Lower lobe of right lung (tissue), 2 donors: Measurements from ENCODE around the gene GSK3B. TPM values are rescaled to one million over a fixed set of nuclear protein-coding genes. Genes with fewer than 3 reads are reported as not detected.

Source experiments
- ATAC-seq, 2 donors: fragments of 200-7000 bp; cut with Tn5 transposase; one replicate each; pipeline ENCODE4 v1.9.1; 2020 to 2022; ENCODE audit warnings: mild to moderate bottlenecking in 2 of 2, moderate library complexity in 2 of 2
- DNase-seq: peaks from one replicate; pipeline ENCODE4 v3.0.0-alpha.2; 2020
- H3K27ac ChIP-seq: fragments of 200-600 bp; one replicate; pipeline ENCODE4 v1.8.0; 2022
- H3K27me3 ChIP-seq: fragments of 200-600 bp; one replicate; pipeline ENCODE4 v1.8.0; 2022; ENCODE audit warnings: low read depth
- H3K36me3 ChIP-seq: fragments of 200-600 bp; one replicate; pipeline ENCODE4 v1.8.0; 2022; ENCODE audit warnings: mild to moderate bottlenecking
- H3K4me1 ChIP-seq: fragments of 200-600 bp; one replicate; pipeline ENCODE4 v1.8.0; 2022
- H3K4me3 ChIP-seq: fragments of 200-600 bp; one replicate; pipeline ENCODE4 v1.8.0; 2022; ENCODE audit warnings: mild to moderate bottlenecking
- H3K9me3 ChIP-seq: fragments of 200-600 bp; one replicate; pipeline ENCODE4 v1.8.0; 2022
- intact Hi-C: fragments of 100-400 bp; cut with DNase I; formaldehyde crosslinking; loops from one replicate; pipeline ENCODE4 v1.11.0; 2022
- total RNA-seq: library from RNA; stranded (reverse); fragmentation: NEBNext Ultra II Directional; extraction: Animal tissue kit (Norgen Biotek cat#: 25700); gene quantifications from one replicate; pipeline ENCODE4 v1.2.1, GENCODE V29; 2021
- TF ChIP-seq, protein P1 (sequence below): fragments of 200-600 bp; IDR thresholded peaks from one replicate; pipeline ENCODE4 v1.8.0; 2022; ENCODE audit warnings: antibody characterized with exemption, mild to moderate bottlenecking
- donor health status: DM: no; HTN: yes; CAD: no; lungs with severe emphysema.

Gene GSK3B
- total RNA-seq, 1 donor from 2014 or later = 48.4 TPM

- intact Hi-C loops = no loop called here
- H3K36me3 ChIP-seq = peaks cover 20% of the 10 kb centered on the region
These were observed 213.3 kb downstream of the GSK3B start for GRCh38 chr3:119880966-119881365.

GRCh38 chr3:119873646-119874045, 220.6 kb downstream of the GSK3B start:
- no peak for DNase-seq
- Histone ChIP-seq H3K27me3 (no peaks in the 10 kb centered on the region), H3K9me3 (no peaks in the 10 kb centered on the region), H3K4me3 (no peak overlapping the region), H3K27ac (no peak overlapping the region), H3K4me1 (no peaks in the 10 kb centered on the region), H3K36me3 (no peaks in the 10 kb centered on the region)
- ATAC-seq = no peak
- intact Hi-C loops = no loop called here
- TF ChIP-seq, protein P1, sequence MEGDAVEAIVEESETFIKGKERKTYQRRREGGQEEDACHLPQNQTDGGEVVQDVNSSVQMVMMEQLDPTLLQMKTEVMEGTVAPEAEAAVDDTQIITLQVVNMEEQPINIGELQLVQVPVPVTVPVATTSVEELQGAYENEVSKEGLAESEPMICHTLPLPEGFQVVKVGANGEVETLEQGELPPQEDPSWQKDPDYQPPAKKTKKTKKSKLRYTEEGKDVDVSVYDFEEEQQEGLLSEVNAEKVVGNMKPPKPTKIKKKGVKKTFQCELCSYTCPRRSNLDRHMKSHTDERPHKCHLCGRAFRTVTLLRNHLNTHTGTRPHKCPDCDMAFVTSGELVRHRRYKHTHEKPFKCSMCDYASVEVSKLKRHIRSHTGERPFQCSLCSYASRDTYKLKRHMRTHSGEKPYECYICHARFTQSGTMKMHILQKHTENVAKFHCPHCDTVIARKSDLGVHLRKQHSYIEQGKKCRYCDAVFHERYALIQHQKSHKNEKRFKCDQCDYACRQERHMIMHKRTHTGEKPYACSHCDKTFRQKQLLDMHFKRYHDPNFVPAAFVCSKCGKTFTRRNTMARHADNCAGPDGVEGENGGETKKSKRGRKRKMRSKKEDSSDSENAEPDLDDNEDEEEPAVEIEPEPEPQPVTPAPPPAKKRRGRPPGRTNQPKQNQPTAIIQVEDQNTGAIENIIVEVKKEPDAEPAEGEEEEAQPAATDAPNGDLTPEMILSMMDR = no peak

More at GRCh38 chr3:119880966-119881365, 213.3 kb downstream of the GSK3B start:
- DNase-seq = no peak
- Histone ChIP-seq H3K4me1 (no peaks in the 10 kb centered on the region), H3K9me3 (no peaks in the 10 kb centered on the region), H3K27ac (no peak overlapping the region), H3K4me3 (no peak overlapping the region), H3K27me3 (no peaks in the 10 kb centered on the region)
- ATAC-seq = no peak
- TF ChIP-seq, protein P1 = no peak

DNA sequence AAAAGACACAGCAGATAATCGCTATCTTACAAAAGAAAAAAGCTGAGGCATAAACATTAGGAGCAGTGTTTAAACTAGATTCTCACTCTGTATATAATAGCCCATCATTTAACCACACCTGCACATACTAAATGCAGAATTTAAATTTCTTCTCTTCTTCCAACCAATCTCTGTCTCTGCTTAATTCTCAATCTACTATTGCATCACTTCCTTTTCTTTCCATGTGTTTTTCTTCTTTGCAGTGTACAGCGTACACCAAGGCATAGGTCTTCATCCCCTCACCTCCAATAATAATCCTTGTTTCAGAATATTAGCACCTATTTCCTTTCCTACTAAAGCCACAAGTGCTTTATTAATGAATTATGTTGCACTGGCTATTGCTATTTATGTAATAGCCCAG, 221.5 kb downstream of the GSK3B start:
- DNase-seq = no peak
- Histone ChIP-seq H3K9me3 (no peaks in the 10 kb centered on the region), H3K4me1 (no peaks in the 10 kb centered on the region), H3K27ac (no peak overlapping the region), H3K36me3 (no peaks in the 10 kb centered on the region), H3K27me3 (no peaks in the 10 kb centered on the region), H3K4me3 (no peak overlapping the region)
- ATAC-seq = no peak
- TF ChIP-seq, protein P1 = no peak
- intact Hi-C loops = no loop called here

DNA sequence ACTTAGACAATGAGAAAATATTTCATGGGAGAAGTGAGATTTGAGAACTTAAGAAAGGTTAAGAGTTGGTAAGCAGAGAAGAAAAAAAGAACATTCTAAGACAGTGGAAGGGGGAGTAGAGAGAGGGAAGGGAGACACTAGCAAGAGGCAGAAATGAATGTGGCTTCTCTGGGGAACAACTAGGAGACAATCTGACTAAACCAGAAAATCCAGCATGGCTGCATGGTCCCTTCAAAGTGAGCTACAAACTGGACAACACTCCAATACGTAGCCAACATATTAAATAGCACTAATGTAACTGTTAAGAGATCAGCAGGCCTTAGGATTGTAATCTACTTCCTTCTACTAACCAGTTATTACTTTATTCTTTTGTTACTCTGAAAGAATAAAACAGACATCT, 222.7 kb downstream of the GSK3B start:
- H3K4me1 ChIP-seq = no peaks in the 10 kb centered on the region
- H3K4me3 ChIP-seq = no peak overlapping the region
- no peaks in the 10 kb centered on the region for H3K36me3 ChIP-seq
- H3K9me3 ChIP-seq = no peaks in the 10 kb centered on the region
- DNase-seq = no peak
- no peak overlapping the region for H3K27ac ChIP-seq
- TF ChIP-seq, protein P1 = no peak
- intact Hi-C loops = no loop called here
- no peak for ATAC-seq
- H3K27me3 ChIP-seq = no peaks in the 10 kb centered on the region

DNA sequence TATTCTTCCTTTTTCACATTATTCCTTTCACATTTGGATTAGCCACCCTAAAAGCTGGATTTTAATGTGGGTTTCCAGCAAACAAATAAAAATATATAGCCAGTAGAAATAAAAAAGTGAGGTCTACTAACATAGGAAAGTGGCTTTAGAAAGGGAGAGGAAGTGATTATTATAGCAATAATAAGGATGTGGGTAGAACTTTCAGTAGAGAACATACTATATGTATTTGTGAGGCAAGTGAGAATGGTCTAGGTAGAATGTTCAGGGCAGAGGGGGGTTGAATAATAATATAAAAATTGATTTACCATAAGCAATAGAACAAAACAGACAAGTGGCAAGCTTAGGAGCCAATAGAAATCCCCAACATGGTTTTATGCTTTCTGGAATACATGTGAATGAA, 223.7 kb downstream of the GSK3B start:
- intact Hi-C loops = no loop called here
- Histone ChIP-seq H3K27me3 (no peaks in the 10 kb centered on the region), H3K27ac (no peak overlapping the region), H3K36me3 (no peaks in the 10 kb centered on the region), H3K9me3 (no peaks in the 10 kb centered on the region), H3K4me3 (no peak overlapping the region), H3K4me1 (no peaks in the 10 kb centered on the region)
- ATAC-seq (no peak), DNase-seq (no peak)
- TF ChIP-seq, protein P1 = no peak

DNA sequence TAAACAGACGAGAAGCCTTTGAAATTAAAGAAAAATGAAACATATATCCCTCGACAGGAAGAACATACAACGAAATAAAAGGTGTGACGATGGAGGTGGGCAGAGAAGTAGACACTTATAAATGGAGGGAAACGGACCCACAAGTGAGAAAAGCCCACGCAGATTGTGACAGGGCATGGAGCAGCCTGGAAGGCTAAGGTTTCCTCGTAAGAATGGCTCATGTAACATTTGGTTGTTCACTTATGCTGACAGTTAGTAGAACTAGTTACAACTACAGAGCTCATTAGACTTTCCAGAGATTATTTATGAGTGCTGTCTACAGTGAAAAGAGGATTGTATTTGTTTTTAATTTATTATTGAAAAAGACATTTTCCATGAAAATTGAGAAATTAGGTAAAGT, 229.8 kb downstream of the GSK3B start:
- no peaks in the 10 kb centered on the region for H3K4me1 ChIP-seq
- intact Hi-C loops = no loop called here
- no peaks in the 10 kb centered on the region for H3K9me3 ChIP-seq
- DNase-seq (no peak), ATAC-seq (no peak)
- no peaks in the 10 kb centered on the region for H3K27me3 ChIP-seq
- no peak overlapping the region for H3K4me3 ChIP-seq
- H3K36me3 ChIP-seq = peaks cover 14% of the 10 kb centered on the region
- TF ChIP-seq, protein P1 = no peak
- no peak overlapping the region for H3K27ac ChIP-seq
